Neural cell (in vitro differentiated cells): ENCODE measurements around the gene SMAD2. TPM values are rescaled to one million over a fixed set of nuclear protein-coding genes. Genes with fewer than 3 reads are reported as not detected.

Experiments
- H2AFZ ChIP-seq: fragments of 200-600, 300-800 bp; sonication (generic), shearing (Covaris generic); 2 replicates; pipeline ENCODE4 v1.6.0; 2014; ENCODE audit warnings: low read depth, mild to moderate bottlenecking, antibody characterized with exemption, low read length, moderate library complexity
- H3F3A ChIP-seq: fragments of 200-600 bp; shearing (Covaris generic); 2 replicates; pipeline ENCODE4 v1.6.1; 2016; ENCODE audit warnings: mild to moderate bottlenecking, moderate library complexity, mixed read lengths, antibody characterized with exemption, low read length; ENCODE audit not compliant: insufficient read depth, poor library complexity, severe bottlenecking
- H3K27ac ChIP-seq: fragments of 200-600, 300-800 bp; sonication (generic), shearing (Covaris generic); 2 replicates; pipeline ENCODE4 v1.5.1; 2014; ENCODE audit warnings: mild to moderate bottlenecking, low read length, moderate library complexity
- H3K27me3 ChIP-seq: fragments of 300-800, 200-600 bp; sonication (generic), shearing (Covaris generic); 2 replicates; pipeline ENCODE4 v1.6.0; 2014; ENCODE audit warnings: mild to moderate bottlenecking, low read depth, low read length, moderate library complexity; ENCODE audit not compliant: insufficient read depth
- H3K36me3 ChIP-seq: fragments of 300-800, 200-600 bp; sonication (generic), shearing (Covaris generic); 2 replicates; pipeline ENCODE4 v1.5.1; 2014; ENCODE audit warnings: mild to moderate bottlenecking, antibody characterized with exemption, low read length, moderate library complexity; ENCODE audit not compliant: insufficient read depth
- H3K4me2 ChIP-seq: fragments of 300-800, 200-600 bp; sonication (generic), shearing (Covaris generic); 2 replicates; pipeline ENCODE4 v1.6.0; 2014; ENCODE audit warnings: mild to moderate bottlenecking, low read length
- H3K4me3 ChIP-seq: fragments of 300-800, 200-600 bp; sonication (generic), shearing (Covaris generic); 2 replicates; pipeline ENCODE4 v1.5.1; 2014; ENCODE audit warnings: mild to moderate bottlenecking, low read length, moderate library complexity
- H3K79me2 ChIP-seq: fragments of 200-600 bp; shearing (Covaris generic); replicated peaks from 2 replicates; pipeline ENCODE4 v1.6.0; 2014; ENCODE audit warnings: mild to moderate bottlenecking, low read length, moderate library complexity; ENCODE audit not compliant: insufficient read depth
- H3K9ac ChIP-seq: fragments of 300-800, 200-600 bp; sonication (generic), shearing (Covaris generic); 2 replicates; pipeline ENCODE4 v1.6.1; 2016; ENCODE audit warnings: mild to moderate bottlenecking, low read length, mixed read lengths
- H3K9me2 ChIP-seq: fragments of 200-600 bp; shearing (Covaris generic); 2 replicates; pipeline ENCODE4 v1.6.1; 2016; ENCODE audit warnings: mild to moderate bottlenecking, low read length, mixed read lengths; ENCODE audit not compliant: insufficient read depth
- H3K9me3 ChIP-seq: fragments of 200-600, 300-800 bp; sonication (generic), shearing (Covaris generic); 2 replicates; pipeline ENCODE4 v1.6.1; 2016; ENCODE audit warnings: mild to moderate bottlenecking, mixed run types, low read length, moderate library complexity, mixed read lengths
- H4K20me1 ChIP-seq: fragments of 200-600 bp; shearing (Covaris generic); 2 replicates; pipeline ENCODE4 v1.6.1; 2016; ENCODE audit warnings: mild to moderate bottlenecking, mixed run types; ENCODE audit not compliant: insufficient read depth
- CTCF ChIP-seq: fragments of 450-650 bp; IDR thresholded peaks from 2 replicates; pipeline ENCODE4 v1.5.1; 2014; ENCODE audit warnings: antibody characterized with exemption, mild to moderate bottlenecking, moderate library complexity; ENCODE audit not compliant: poor library complexity, severe bottlenecking
- EP300 ChIP-seq: fragments of 450-650 bp; conservative IDR thresholded peaks from 2 replicates; pipeline ENCODE4 v1.6.1; 2014; ENCODE audit warnings: antibody characterized with exemption, mild to moderate bottlenecking, moderate library complexity; ENCODE audit not compliant: poor library complexity, severe bottlenecking
- EZH2 ChIP-seq: fragments of 200-600, 300-800 bp; shearing (Covaris generic), sonication (generic); IDR thresholded peaks from 2 replicates; pipeline ENCODE4 v1.6.1; 2014; ENCODE audit warnings: antibody characterized with exemption, low read length, borderline replicate concordance, mild to moderate bottlenecking; ENCODE audit not compliant: insufficient read depth, poor library complexity, severe bottlenecking
- MXI1 ChIP-seq: fragments of 450-650 bp; conservative IDR thresholded peaks from 2 replicates; pipeline ENCODE4 v1.6.1; 2014; ENCODE audit warnings: antibody characterized with exemption, mild to moderate bottlenecking; ENCODE audit not compliant: poor library complexity, severe bottlenecking
- POLR2AphosphoS5 ChIP-seq: IDR thresholded peaks from 2 replicates; pipeline ENCODE4 v1.6.1; 2012
- RAD21 ChIP-seq: fragments of 450-650 bp; conservative IDR thresholded peaks from 2 replicates; pipeline ENCODE4 v1.6.1; 2014; ENCODE audit warnings: antibody characterized with exemption, mild to moderate bottlenecking, moderate library complexity
- REST ChIP-seq: IDR thresholded peaks from 2 replicates; pipeline ENCODE4 v1.6.1; 2012; ENCODE audit warnings: borderline replicate concordance
- SMC3 ChIP-seq: fragments of 450-650 bp; conservative IDR thresholded peaks from 2 replicates; pipeline ENCODE4 v1.6.1; 2014; ENCODE audit warnings: antibody characterized with exemption, mild to moderate bottlenecking, moderate library complexity; ENCODE audit not compliant: poor library complexity
- TAF1 ChIP-seq: IDR thresholded peaks from 2 replicates; pipeline ENCODE4 v1.6.1; 2012; ENCODE audit warnings: low read depth
- polyA plus RNA-seq: library from polyadenylated mRNA; depleted of rRNA; stranded (reverse); fragments of >200 nt; gene quantifications from 2 replicates; pipeline ENCODE4 v1.2.3, GENCODE V29; 2014

SMAD2 gene
- polyA plus RNA-seq, 1 donor from 2014 or later, result 64.7 TPM

- H3K9me2 ChIP-seq, result no peaks in the 10 kb centered on the region
- H3K9me3 ChIP-seq, result no peaks in the 10 kb centered on the region
- H3K4me3 ChIP-seq, result no peak overlapping the region
- H3K4me2 ChIP-seq, result no peak overlapping the region
- peaks cover 29% of the 10 kb centered on the region for H3K79me2 ChIP-seq
- TF ChIP-seq EP300 (no peak), TAF1 (no peak), REST (no peak), MXI1 (no peak), SMC3 (no peak), POLR2AphosphoS5 (no peak), EZH2 (no peak), RAD21 (no peak), CTCF (no peak)
- no peaks in the 10 kb centered on the region for H3F3A ChIP-seq
- peaks cover 4% of the 10 kb centered on the region for H3K36me3 ChIP-seq
- H3K9ac ChIP-seq, result no peak overlapping the region
- H3K27me3 ChIP-seq, result no peaks in the 10 kb centered on the region
- no peak overlapping the region for H3K27ac ChIP-seq
- H2AFZ ChIP-seq, result no peak overlapping the region
- H4K20me1 ChIP-seq, result no peaks in the 10 kb centered on the region
Measured at GRCh38 chr18:47877892-47878291, 52.6 kb downstream of the SMAD2 start.

GRCh38 chr18:47876813-47877212 is 53.6 kb downstream of the SMAD2 start:
- Histone ChIP-seq H2AFZ (no peak overlapping the region), H4K20me1 (no peaks in the 10 kb centered on the region), H3K79me2 (peaks cover 31% of the 10 kb centered on the region), H3K27ac (no peak overlapping the region), H3K27me3 (no peaks in the 10 kb centered on the region), H3K9me3 (no peaks in the 10 kb centered on the region), H3K4me2 (no peak overlapping the region), H3K9me2 (no peaks in the 10 kb centered on the region), H3K9ac (no peak overlapping the region), H3K36me3 (peaks cover 4% of the 10 kb centered on the region), H3F3A (no peaks in the 10 kb centered on the region), H3K4me3 (no peak overlapping the region)
- TF ChIP-seq SMC3 (no peak), TAF1 (no peak)

GRCh38 chr18:47873625-47874024 is 56.8 kb downstream of the SMAD2 start:
- Histone ChIP-seq H3K9me3 (no peaks in the 10 kb centered on the region), H3K4me2 (no peak overlapping the region), H3K27ac (no peak overlapping the region), H4K20me1 (no peaks in the 10 kb centered on the region), H3K9me2 (no peaks in the 10 kb centered on the region), H3K9ac (no peak overlapping the region), H3K79me2 (peaks cover 38% of the 10 kb centered on the region), H3K27me3 (no peaks in the 10 kb centered on the region), H3K4me3 (no peak overlapping the region), H3K36me3 (peaks cover 4% of the 10 kb centered on the region), H3F3A (no peaks in the 10 kb centered on the region), H2AFZ (no peak overlapping the region)
- TF ChIP-seq EP300 (no peak), RAD21 (no peak), SMC3 (no peak), POLR2AphosphoS5 (no peak), REST (no peak), MXI1 (no peak), EZH2 (no peak), TAF1 (no peak), CTCF (no peak)
